KOPT-K1 (cell line): Measurements from ENCODE around the gene BFSP2.

ENCODE experiments used
- H3K27ac ChIP-seq: fragments of 200-600 bp; sonication (generic); 2 replicates; pipeline ENCODE4 v1.5.1; 2016; ENCODE audit warnings: antibody characterized with exemption, mild to moderate bottlenecking, low read depth, low read length; ENCODE audit not compliant: poor library complexity, severe bottlenecking
- H3K36me3 ChIP-seq: fragments of 200-600 bp; sonication (generic); 2 replicates; pipeline ENCODE4 v1.5.1; 2017; ENCODE audit warnings: antibody characterized with exemption, mild to moderate bottlenecking, low read length, moderate library complexity; ENCODE audit not compliant: insufficient read depth
- H3K9me3 ChIP-seq: fragments of 200-600 bp; sonication (generic); 2 replicates; pipeline ENCODE4 v1.5.1; 2017; ENCODE audit warnings: antibody characterized with exemption, low read length, mild to moderate bottlenecking; ENCODE audit not compliant: insufficient read depth, poor library complexity, severe bottlenecking

Gene BFSP2

GRCh38 chr3:133400006-133400515 is at the start of gene BFSP2:
Gene BFSP2, plus strand, starts transcription at chr3:133400056. Its CDS starts 28 bp downstream, at chr3:133400084.
- Histone ChIP-seq H3K27ac (no peak within 1 kb of the TSS), H3K36me3 (no peaks in the 10 kb centered on the region)

GRCh38 chr3:133354721-133355120 is 45.1 kb upstream of the BFSP2 start:
- H3K9me3 ChIP-seq = peaks cover 7% of the 10 kb centered on the region
- no peaks in the 10 kb centered on the region for H3K36me3 ChIP-seq
- H3K27ac ChIP-seq = no peak overlapping the region

More at GRCh38 chr3:133400006-133400515, at the start of gene BFSP2:
- H3K9me3 ChIP-seq = no peaks in the 10 kb centered on the region

- Histone ChIP-seq H3K36me3 (no peaks in the 10 kb centered on the region), H3K27ac (no peak overlapping the region), H3K9me3 (peaks cover 7% of the 10 kb centered on the region)
Observed at GRCh38 chr3:133360476-133360875, 39.4 kb upstream of the BFSP2 start.

GRCh38 chr3:133361011-133361410 is 38.8 kb upstream of the BFSP2 start:
- H3K36me3 ChIP-seq = no peaks in the 10 kb centered on the region
- peaks cover 7% of the 10 kb centered on the region for H3K9me3 ChIP-seq
- H3K27ac ChIP-seq = no peak overlapping the region

GRCh38 chr3:133361435-133361834 is 38.4 kb upstream of the BFSP2 start:
- Histone ChIP-seq H3K9me3 (peaks cover 4% of the 10 kb centered on the region), H3K36me3 (no peaks in the 10 kb centered on the region), H3K27ac (no peak overlapping the region)

GRCh38 chr3:133362539-133362938 is 37.3 kb upstream of the BFSP2 start:
- H3K36me3 ChIP-seq = no peaks in the 10 kb centered on the region
- H3K27ac ChIP-seq = no peak overlapping the region
- no peaks in the 10 kb centered on the region for H3K9me3 ChIP-seq

GRCh38 chr3:133364704-133365103 is 35.2 kb upstream of the BFSP2 start:
- H3K9me3 ChIP-seq = no peaks in the 10 kb centered on the region
- H3K36me3 ChIP-seq = no peaks in the 10 kb centered on the region
- no peak overlapping the region for H3K27ac ChIP-seq

- Histone ChIP-seq H3K9me3 (no peaks in the 10 kb centered on the region), H3K36me3 (no peaks in the 10 kb centered on the region), H3K27ac (no peak overlapping the region)
Observed at GRCh38 chr3:133366921-133367320, 32.9 kb upstream of the BFSP2 start.

GRCh38 chr3:133367403-133367802 is 32.5 kb upstream of the BFSP2 start:
- Histone ChIP-seq H3K36me3 (no peaks in the 10 kb centered on the region), H3K9me3 (no peaks in the 10 kb centered on the region), H3K27ac (no peak overlapping the region)

GRCh38 chr3:133367956-133368355 is 31.9 kb upstream of the BFSP2 start:
- H3K9me3 ChIP-seq = no peaks in the 10 kb centered on the region
- no peak overlapping the region for H3K27ac ChIP-seq
- no peaks in the 10 kb centered on the region for H3K36me3 ChIP-seq

- Histone ChIP-seq H3K36me3 (no peaks in the 10 kb centered on the region), H3K27ac (no peak overlapping the region), H3K9me3 (no peaks in the 10 kb centered on the region)
Observed at GRCh38 chr3:133368371-133369067, 31.3 kb upstream of the BFSP2 start.

GRCh38 chr3:133369068-133369440 is 30.8 kb upstream of the BFSP2 start:
- no peaks in the 10 kb centered on the region for H3K9me3 ChIP-seq
- no peaks in the 10 kb centered on the region for H3K36me3 ChIP-seq
- no peak overlapping the region for H3K27ac ChIP-seq

- Histone ChIP-seq H3K36me3 (no peaks in the 10 kb centered on the region), H3K9me3 (no peaks in the 10 kb centered on the region), H3K27ac (no peak overlapping the region)
Observed at GRCh38 chr3:133371181-133371580, 28.7 kb upstream of the BFSP2 start.

GRCh38 chr3:133371676-133372075 is 28.2 kb upstream of the BFSP2 start:
- Histone ChIP-seq H3K36me3 (no peaks in the 10 kb centered on the region), H3K27ac (no peak overlapping the region), H3K9me3 (no peaks in the 10 kb centered on the region)

GRCh38 chr3:133374708-133375402 is 25.0 kb upstream of the BFSP2 start:
- Histone ChIP-seq H3K27ac (no peak overlapping the region), H3K9me3 (no peaks in the 10 kb centered on the region), H3K36me3 (no peaks in the 10 kb centered on the region)

- Histone ChIP-seq H3K9me3 (no peaks in the 10 kb centered on the region), H3K36me3 (no peaks in the 10 kb centered on the region), H3K27ac (no peak overlapping the region)
Observed at GRCh38 chr3:133375403-133375745, 24.5 kb upstream of the BFSP2 start.
